ENCODE results near the gene KDM4B. TPM values are rescaled to one million over a fixed set of nuclear protein-coding genes. Genes with fewer than 3 reads are reported as not detected.

The KDM4B gene
- polyA plus RNA-seq, 3 donors, result 6.4 to 22.7 (median 12.7) TPM

DNA sequence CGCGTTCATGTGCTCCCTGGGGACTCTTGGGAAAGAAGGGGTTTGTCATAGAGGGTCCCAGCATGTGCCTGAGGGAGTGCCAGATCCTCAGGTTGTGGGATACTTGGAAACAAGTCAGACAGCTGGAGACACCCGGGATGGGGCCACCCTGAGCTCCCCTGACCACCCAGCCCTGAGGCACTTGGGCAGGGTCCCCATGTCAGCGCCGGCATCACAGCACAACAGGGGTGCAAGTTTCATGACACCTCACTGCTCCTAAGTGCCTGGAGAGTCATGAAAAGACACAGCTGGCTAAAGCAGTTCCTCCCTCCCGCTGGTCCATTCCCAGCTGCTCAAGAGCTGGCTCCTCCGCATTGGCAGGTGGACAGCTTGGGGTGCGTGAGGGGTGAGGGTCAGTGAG lies 102.7 kb downstream of the KDM4B start:
- Histone ChIP-seq H3K27me3 (ENCODE audit: control insufficient read depth in 2 of 2, insufficient read depth in 2 of 2, low read length in 2 of 2) (no peaks in the 10 kb centered on the region), H3K36me3 (replicated peaks in 1 of 2; ENCODE audit: control insufficient read depth in 1 of 2, insufficient read depth in 2 of 2, low read length in 2 of 2) (peaks cover 27 to 37% of the 10 kb centered on the region in 2 donors), H3K9ac (ENCODE audit: insufficient read depth, low read length, poor library complexity, severe bottlenecking) (no peak overlapping the region), H3K9me3 (replicated peaks in 1 of 2; ENCODE audit: control insufficient read depth in 1 of 2, insufficient read depth in 1 of 2, low read length in 2 of 2) (no peaks in the 10 kb centered on the region), H3K4me3 (replicated peaks in 1 of 3; ENCODE audit: low read depth in 2 of 3, low read length in 3 of 3) (no peak overlapping the region), H2AFZ (ENCODE audit: insufficient read depth, low read depth, low read length, poor library complexity, severe bottlenecking) (no peak overlapping the region), H3K4me1 (ENCODE audit: control insufficient read depth in 1 of 2, insufficient read depth in 2 of 2, low read length in 2 of 2) (peaks cover 2 to 12% of the 10 kb centered on the region in 2 donors), H3K27ac (ENCODE audit: low read depth in 1 of 2, low read length in 2 of 2) (no peak overlapping the region), H3K79me2 (ENCODE audit: insufficient read depth, low read length) (no peaks in the 10 kb centered on the region), H3K4me2 (replicated peaks; ENCODE audit: extremely low read depth, low read length, poor library complexity, severe bottlenecking) (no peak overlapping the region), H4K20me1 (ENCODE audit: insufficient read depth, low read length) (peaks cover 83% of the 10 kb centered on the region)
- peaks cover 16% of the 10 kb centered on the region for H3K4me1 Mint-ChIP-seq
- 100% methylated on average over 4 of the region's 8 CpGs for WGBS (ENCODE audit: insufficient coverage)
- H3K27me3 Mint-ChIP-seq (ENCODE audit: low read depth in 3 of 3), result peaks cover 3 to 13% (median 8%) of the 10 kb centered on the region in 3 donors
- H3K4me3 Mint-ChIP-seq, result no peak overlapping the region
- no peak for DNase-seq
- no peak overlapping the region for H3K27ac Mint-ChIP-seq
- H3K36me3 Mint-ChIP-seq, result peaks cover 31 to 50% of the 10 kb centered on the region in 2 donors
- intact Hi-C loops (cut with micrococcal nuclease), result no loop called here
- no peaks in the 10 kb centered on the region for H3K9me3 Mint-ChIP-seq
- TF ChIP-seq, protein P1, sequence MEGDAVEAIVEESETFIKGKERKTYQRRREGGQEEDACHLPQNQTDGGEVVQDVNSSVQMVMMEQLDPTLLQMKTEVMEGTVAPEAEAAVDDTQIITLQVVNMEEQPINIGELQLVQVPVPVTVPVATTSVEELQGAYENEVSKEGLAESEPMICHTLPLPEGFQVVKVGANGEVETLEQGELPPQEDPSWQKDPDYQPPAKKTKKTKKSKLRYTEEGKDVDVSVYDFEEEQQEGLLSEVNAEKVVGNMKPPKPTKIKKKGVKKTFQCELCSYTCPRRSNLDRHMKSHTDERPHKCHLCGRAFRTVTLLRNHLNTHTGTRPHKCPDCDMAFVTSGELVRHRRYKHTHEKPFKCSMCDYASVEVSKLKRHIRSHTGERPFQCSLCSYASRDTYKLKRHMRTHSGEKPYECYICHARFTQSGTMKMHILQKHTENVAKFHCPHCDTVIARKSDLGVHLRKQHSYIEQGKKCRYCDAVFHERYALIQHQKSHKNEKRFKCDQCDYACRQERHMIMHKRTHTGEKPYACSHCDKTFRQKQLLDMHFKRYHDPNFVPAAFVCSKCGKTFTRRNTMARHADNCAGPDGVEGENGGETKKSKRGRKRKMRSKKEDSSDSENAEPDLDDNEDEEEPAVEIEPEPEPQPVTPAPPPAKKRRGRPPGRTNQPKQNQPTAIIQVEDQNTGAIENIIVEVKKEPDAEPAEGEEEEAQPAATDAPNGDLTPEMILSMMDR (IDR thresholded peaks at IDR 0.05), result no peak

DNA sequence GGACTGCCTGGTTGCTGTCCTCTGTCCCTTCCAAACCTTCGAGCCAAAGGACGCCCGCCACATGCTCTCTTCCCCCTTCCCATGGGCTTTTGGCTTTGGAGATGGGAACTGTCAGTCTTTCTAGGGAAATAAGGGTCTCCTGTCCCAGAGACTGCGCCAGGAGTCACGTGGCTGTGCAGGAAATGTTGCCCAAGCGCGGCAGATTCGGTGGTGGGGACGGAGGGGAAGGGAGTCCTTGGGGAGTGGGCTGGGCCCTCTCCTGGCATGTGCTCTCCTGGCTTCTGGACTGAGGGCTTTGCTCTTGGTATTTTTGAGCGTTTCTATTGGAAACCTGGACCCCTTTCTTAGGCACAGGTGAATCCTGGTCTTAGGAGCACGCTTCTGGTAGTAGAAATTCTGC lies 103.2 kb downstream of the KDM4B start:
- Histone ChIP-seq H3K27me3 (ENCODE audit: control insufficient read depth in 2 of 2, insufficient read depth in 2 of 2, low read length in 2 of 2) (no peaks in the 10 kb centered on the region), H3K9ac (ENCODE audit: insufficient read depth, low read length, poor library complexity, severe bottlenecking) (no peak overlapping the region), H4K20me1 (ENCODE audit: insufficient read depth, low read length) (peaks cover 83% of the 10 kb centered on the region), H3K9me3 (replicated peaks in 1 of 2; ENCODE audit: control insufficient read depth in 1 of 2, insufficient read depth in 1 of 2, low read length in 2 of 2) (no peaks in the 10 kb centered on the region), H2AFZ (ENCODE audit: insufficient read depth, low read depth, low read length, poor library complexity, severe bottlenecking) (no peak overlapping the region), H3K4me3 (replicated peaks in 1 of 3; ENCODE audit: low read depth in 2 of 3, low read length in 3 of 3) (no peak overlapping the region), H3K4me1 (ENCODE audit: control insufficient read depth in 1 of 2, insufficient read depth in 2 of 2, low read length in 2 of 2) (peaks cover 2 to 12% of the 10 kb centered on the region in 2 donors), H3K79me2 (ENCODE audit: insufficient read depth, low read length) (no peaks in the 10 kb centered on the region), H3K4me2 (replicated peaks; ENCODE audit: extremely low read depth, low read length, poor library complexity, severe bottlenecking) (no peak overlapping the region), H3K36me3 (replicated peaks in 1 of 2; ENCODE audit: control insufficient read depth in 1 of 2, insufficient read depth in 2 of 2, low read length in 2 of 2) (peaks cover 31 to 38% of the 10 kb centered on the region in 2 donors), H3K27ac (ENCODE audit: low read depth in 1 of 2, low read length in 2 of 2) (no peak overlapping the region)
- Mint-ChIP-seq H3K36me3 (peaks cover 35 to 53% of the 10 kb centered on the region in 2 donors), H3K27me3 (ENCODE audit: low read depth in 3 of 3) (peaks cover 3 to 13% (median 8%) of the 10 kb centered on the region in 3 donors), H3K9me3 (no peaks in the 10 kb centered on the region), H3K27ac (no peak overlapping the region), H3K4me3 (no peak overlapping the region), H3K4me1 (peaks cover 19% of the 10 kb centered on the region)
- DNase-seq, result no peak
- 25% methylated on average over 6 of the region's 11 CpGs for WGBS (ENCODE audit: insufficient coverage)
- TF ChIP-seq, protein P1 (IDR thresholded peaks at IDR 0.05), result no peak
- intact Hi-C loops (cut with micrococcal nuclease), result no loop called here

Measured in CD14-positive monocyte (primary cell).